Embryonic facial prominence (tissue), 1 donor: ENCODE data around the gene WFIKKN1.

ENCODE experiments used
- DNase-seq: peaks from one replicate; pipeline ENCODE4 v3.0.0-alpha.2; 2016; ENCODE audit errors: extremely low spot score

WFIKKN1 gene

GRCh38 chr16:625117-625976, 5.4 kb upstream of the WFIKKN1 start:
- no peak for DNase-seq

- DNase-seq, result no peak
These were observed 4.6 kb upstream of the WFIKKN1 start for GRCh38 chr16:625977-626765.

DNA sequence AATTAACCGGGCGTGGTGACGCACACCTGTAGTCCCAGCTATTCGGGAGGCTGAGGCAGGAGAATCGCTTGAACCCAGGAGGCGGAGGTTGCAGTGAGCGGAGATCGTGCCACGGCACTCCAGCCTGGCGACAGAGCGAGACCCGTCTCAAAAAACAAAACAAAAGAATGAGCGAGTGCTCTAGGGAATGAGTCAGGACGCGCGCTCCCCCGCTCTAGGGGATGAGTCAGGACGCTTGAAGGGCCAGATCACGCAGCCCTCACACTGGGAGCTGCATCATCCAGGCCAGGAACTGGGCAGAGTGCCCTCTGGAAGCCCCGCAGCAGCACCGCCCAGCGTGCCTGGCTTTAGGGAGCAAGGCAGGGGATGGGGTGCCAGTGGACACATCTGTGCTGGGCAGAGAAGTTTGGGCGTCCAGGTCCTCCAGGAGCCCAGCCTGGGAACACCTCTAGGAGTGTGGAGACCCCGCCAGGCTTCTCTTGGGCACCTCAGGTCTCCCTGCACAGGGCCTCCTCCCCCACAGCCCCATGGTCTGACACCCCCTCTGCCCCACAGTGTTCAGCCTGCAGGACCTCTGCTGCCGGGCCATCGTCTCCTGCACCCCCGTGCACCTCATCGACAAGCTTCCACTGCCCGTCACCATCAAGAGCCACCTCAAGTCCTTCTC, 3.9 kb upstream of the WFIKKN1 start:
- DNase-seq, result no peak

GRCh38 chr16:627454-628239, 3.1 kb upstream of the WFIKKN1 start:
- DNase-seq, result no peak

GRCh38 chr16:628321-629061, 2.3 kb upstream of the WFIKKN1 start:
- no peak for DNase-seq

DNA sequence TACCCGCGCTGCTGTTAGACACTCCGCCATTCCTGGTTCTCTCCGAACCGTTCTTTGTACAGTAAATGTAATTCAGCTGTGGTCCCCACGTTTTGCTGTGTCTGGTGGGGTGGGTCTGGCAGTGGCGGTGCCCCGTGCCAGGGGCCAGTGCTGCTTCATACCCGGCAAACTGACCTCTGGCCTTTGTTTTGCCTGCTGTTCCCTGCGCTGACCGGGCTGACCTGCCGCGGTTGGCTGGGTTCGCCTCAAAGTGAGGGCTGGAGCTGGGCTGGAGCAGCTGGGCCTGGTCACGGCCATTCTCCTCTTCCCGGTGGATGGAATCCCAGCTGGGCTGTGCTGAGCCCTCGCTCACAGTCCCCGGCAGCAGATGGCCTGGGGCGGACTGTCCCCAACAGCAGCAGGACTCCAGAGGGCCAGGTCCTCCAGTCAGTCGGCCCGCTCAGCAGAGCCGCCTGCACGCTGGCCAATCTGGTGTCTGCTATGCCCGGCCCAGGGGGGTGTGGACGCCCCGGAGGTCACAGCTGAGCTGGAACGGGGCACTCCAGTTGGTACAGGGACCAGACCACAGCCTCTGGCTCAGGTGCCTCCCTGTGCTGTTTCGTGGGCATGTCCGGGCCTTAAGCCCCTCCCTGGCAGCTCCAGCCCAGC, 1.5 kb upstream of the WFIKKN1 start:
- DNase-seq, result no peak

- no peak for DNase-seq
These were observed 944 bp upstream of the WFIKKN1 start for GRCh38 chr16:629833-630248.

- no peak for DNase-seq
These were observed 453 bp upstream of the WFIKKN1 start for GRCh38 chr16:630249-630814.

DNA sequence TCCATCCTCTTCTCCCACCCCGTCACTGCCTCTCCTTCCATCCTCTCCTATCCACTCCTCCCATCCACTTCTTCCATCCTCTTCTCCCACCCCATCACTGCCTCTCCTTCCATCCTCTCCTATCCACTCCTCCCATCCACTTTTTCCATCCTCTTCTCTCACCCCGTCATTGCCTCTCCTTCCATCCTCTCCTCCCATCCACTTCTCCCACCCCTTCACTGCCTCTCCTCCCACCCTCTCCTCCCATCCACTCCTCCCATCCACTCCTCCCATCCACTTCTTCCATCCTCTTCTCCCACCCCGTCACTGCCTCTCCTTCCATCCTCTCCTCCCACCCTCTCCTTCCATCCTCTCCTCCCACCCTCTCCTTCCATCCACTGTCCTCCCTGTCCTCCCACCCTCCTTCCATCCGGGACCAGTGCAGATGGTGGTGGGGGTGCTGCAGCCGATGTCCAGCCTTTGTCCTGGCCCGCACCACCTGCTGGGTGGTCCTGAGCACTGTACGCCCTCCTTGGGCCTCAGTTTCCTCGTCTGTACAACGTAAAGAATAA, 1.1 kb downstream of the WFIKKN1 start:
- DNase-seq, result no peak

- no peak for DNase-seq
These were observed 1.9 kb downstream of the WFIKKN1 start for GRCh38 chr16:632486-633335.

DNA sequence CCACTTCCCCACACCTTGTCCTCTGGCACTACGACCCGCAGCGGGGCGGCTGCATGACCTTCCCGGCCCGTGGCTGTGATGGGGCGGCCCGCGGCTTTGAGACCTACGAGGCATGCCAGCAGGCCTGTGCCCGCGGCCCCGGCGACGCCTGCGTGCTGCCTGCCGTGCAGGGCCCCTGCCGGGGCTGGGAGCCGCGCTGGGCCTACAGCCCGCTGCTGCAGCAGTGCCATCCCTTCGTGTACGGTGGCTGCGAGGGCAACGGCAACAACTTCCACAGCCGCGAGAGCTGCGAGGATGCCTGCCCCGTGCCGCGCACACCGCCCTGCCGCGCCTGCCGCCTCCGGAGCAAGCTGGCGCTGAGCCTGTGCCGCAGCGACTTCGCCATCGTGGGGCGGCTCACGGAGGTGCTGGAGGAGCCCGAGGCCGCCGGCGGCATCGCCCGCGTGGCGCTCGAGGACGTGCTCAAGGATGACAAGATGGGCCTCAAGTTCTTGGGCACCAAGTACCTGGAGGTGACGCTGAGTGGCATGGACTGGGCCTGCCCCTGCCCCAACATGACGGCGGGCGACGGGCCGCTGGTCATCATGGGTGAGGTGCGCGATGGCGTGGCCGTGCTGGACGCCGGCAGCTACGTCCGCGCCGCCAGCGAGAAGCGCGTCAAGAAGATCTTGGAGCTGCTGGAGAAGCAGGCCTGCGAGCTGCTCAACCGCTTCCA, 2.7 kb downstream of the WFIKKN1 start:
- no peak for DNase-seq

DNA sequence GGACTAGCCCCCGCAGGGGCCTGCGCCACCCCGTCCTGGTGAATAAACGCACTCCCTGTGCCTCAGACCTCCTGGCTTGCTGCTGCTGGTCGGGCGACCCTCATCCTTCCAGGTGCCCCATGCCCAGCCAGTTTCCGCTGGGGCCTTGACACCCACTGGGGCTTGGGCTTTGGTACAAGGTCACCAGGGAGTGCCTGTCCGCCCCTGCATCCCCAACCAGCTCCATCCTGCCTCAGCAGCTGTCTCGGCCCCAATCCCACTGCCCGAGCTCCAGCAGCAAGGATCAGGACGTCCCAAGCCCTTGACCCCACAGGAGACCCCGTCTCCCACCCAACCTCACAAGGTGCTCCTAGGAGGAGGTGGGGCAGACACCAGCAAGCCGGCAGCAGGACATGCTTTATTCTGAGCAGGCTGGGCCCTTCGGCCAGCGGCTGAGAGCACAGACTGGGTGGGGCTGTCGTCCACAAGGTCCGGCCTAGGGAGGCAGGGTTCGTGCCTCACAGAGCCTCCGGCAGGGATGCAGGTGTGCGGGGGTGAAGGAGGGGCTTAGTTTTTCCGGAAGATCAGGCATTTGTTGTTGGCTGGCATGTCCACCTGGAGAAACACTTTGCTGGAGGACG, 3.4 kb downstream of the WFIKKN1 start:
- no peak for DNase-seq

GRCh38 chr16:634996-635395, 4.2 kb downstream of the WFIKKN1 start:
- no peak for DNase-seq

DNA sequence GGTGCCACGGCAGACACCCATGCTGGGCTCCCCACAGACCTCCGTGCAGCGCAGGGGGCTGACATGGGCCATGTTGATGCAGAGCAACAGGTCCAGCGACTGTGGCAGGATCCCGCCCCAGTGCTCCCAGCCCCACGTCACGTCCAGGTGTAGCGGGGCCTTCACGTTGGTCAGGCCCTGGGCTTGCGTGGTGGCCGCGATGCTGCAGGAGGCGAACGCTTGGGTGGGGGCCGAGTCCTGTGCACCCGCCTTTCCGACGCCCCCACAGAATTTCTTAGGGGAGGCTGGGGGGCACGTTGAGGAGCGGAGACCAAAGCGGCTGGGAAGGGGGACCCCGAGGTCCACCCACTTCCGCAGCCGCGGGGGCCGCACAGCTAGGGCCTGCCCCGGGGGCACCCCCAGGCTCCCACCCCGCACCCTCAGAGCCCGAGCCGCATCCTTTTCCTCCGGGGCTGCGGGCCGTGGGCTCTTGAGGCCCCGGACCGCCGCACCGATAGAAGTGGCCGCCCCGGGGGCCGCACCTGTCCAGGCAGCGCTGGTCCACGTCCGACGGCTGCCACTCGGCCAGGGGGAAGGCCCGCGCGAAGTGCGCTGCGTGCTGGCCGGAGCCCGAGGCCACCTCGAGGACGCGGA, 4.9 kb downstream of the WFIKKN1 start:
- no peak for DNase-seq

DNA sequence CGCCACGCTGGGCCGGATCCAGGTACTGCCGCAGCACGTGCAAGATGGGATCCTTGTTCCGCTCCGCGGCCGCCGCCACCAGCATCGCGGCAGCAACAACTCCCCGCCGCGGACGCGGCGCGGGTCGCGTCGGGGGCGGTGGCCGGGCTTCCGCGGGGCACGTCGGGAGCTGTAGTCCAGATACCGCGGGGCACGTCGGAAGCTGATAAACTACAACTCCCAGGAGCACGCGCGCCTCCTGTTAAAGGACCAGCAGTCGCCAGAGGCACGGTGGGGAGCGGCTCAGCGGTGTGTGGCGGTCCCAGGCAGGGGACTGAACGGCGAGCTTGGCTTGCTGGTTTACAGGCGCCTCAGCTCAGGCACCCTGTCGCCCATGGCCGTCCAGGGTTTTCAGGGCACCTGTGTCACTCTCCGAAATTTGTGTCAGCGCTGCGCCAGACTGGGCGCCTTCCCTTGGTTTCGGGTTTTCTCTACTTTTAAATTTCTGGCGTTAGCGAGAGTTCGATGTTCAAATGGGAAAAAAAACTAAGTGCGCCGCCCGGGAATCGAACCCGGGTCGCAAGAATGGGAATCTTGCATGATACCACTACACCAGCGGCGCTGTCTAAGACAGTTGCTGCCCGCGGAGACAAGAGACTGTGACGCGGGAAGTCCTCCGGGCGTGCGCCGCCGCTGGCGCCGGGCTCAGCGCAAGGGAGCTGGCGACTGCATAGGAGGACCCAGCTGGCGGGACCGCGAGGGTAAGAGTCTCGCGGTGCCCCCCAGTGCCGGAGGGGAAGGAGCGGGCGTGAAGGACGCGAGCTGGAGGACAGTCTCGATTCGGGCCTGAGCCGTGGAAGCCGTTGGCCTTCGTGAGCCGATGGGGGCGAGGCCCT, 5.7 kb downstream of the WFIKKN1 start, which contains the start of gene METTL26:
METTL26 (minus strand) TSS at position 100 of the 875 bp plus-strand sequence; CDS start at position 85, 15 bp downstream.
- DNase-seq, result peak; percentile 91
